Esophagus muscularis mucosa (tissue), 4 donors: Measurements from ENCODE around the gene C6orf62. TPM values are rescaled to one million over a fixed set of nuclear protein-coding genes. Genes with fewer than 3 reads are reported as not detected.
"Not testable (repeated sequence)": the region's sequence is repeated elsewhere in the genome, so short reads cannot be mapped to it uniquely, and the experiment has no call there.

ENCODE experiments used
- DNase-seq: peaks from one replicate; pipeline ENCODE4 v3.0.0-alpha.2; 2017; ENCODE audit errors: extremely low spot score
- H3K27ac ChIP-seq, 4 donors: fragments of 200-600 bp; sonication (generic); replicated peaks in 1 of 4; 1 replicate in 3 of 4; 2 replicates in 1 of 4; pipeline ENCODE4 v1.5.1; 2016 to 2019; ENCODE audit warnings: mild to moderate bottlenecking in 1 of 4
- H3K27me3 ChIP-seq, 4 donors: fragments of 200-600 bp; sonication (generic); one replicate each; pipeline versions ENCODE4 v1.5.1 to v1.6.0; 2016 to 2019
- H3K36me3 ChIP-seq, 4 donors: fragments of 200-600 bp; sonication (generic); one replicate each; pipeline ENCODE4 v1.5.1; 2016 to 2019
- H3K4me1 ChIP-seq, 4 donors: fragments of 200-600 bp; sonication (generic); one replicate each; pipeline ENCODE4 v1.5.1; 2016 to 2019
- H3K4me3 ChIP-seq, 4 donors: fragments of 200-600 bp; sonication (generic); 1 replicate in 2 of 4; 2 replicates in 2 of 4; pipeline ENCODE4 v1.5.1; 2016 to 2019; ENCODE audit warnings: mild to moderate bottlenecking in 4 of 4, moderate library complexity in 1 of 4
- H3K9me3 ChIP-seq, 4 donors: fragments of 200-600 bp; sonication (generic); 1 replicate in 3 of 4; 2 replicates in 1 of 4; pipeline ENCODE4 v1.5.1; 2016 to 2019
- CTCF ChIP-seq, 3 experiments: fragments of 200-600 bp in 2 of 3; fragments of 450-650 bp in 1 of 3; sonication (generic) in 2 of 3; IDR thresholded peaks; one replicate each; pipeline ENCODE4 v1.5.1; 2017 to 2019; ENCODE audit warnings: antibody characterized with exemption in 3 of 3, mild to moderate bottlenecking in 2 of 3, moderate library complexity in 1 of 3
- EP300 ChIP-seq: sonication (generic); formaldehyde crosslinking; IDR thresholded peaks from one replicate; pipeline ENCODE4 v1.6.1; 2017; ENCODE audit warnings: antibody characterized with exemption
- POLR2A ChIP-seq: fragments of 450-650 bp; IDR thresholded peaks from one replicate; pipeline ENCODE4 v1.6.1; 2017; ENCODE audit warnings: antibody characterized with exemption, moderate library complexity, mild to moderate bottlenecking, low read depth
- POLR2AphosphoS5 ChIP-seq, 2 donors: sonication (generic); formaldehyde crosslinking; IDR thresholded peaks; one replicate each; pipeline ENCODE4 v1.6.1; 2017; ENCODE audit warnings: antibody characterized with exemption in 2 of 2
- WGBS: methylation state at CpG from one replicate; pipeline ENCODE4 v1.1.5; 2018; 5-methylcytosine and 5-hydroxymethylcytosine counted together
- intact Hi-C: fragments of 100-400 bp; cut with DNase I; formaldehyde crosslinking; loops from one replicate; pipeline ENCODE4 v1.15.1; 2023
- total RNA-seq, 4 donors: library from RNA; depleted of rRNA; stranded (reverse); fragments of >200 nt; gene quantifications; one replicate each; pipeline versions ENCODE4 v1.1.0 to v1.2.1, GENCODE V29; 2016

The C6orf62 gene
- total RNA-seq, 4 donors from 2014 or later = 30.7 to 50.5 (median 40.9) TPM

DNA sequence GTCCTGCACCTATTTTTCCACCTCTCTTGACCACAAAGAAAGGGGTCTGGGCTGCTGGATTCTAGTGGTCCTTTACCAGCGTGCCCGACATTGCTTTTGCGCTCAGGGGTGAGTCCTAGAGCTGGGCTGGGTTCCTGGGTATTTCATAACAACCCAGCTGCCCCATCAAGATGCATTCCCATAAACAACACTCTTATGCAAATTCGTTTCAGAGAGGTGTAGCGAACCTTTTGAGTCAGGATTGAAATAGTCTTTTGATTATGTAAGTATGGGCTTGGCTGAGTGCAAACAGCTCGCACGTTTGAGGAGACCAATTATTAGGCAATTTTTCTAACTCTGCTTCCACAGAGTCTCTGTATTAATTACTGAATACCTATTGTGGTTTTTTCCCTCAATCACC is 38.4 kb downstream of the C6orf62 start:
- intact Hi-C loops = no loop called here
- Histone ChIP-seq H3K4me1 (no peaks in the 10 kb centered on the region), H3K4me3 (no peak overlapping the region), H3K27ac (no peak overlapping the region), H3K36me3 (no peaks in the 10 kb centered on the region), H3K9me3 (no peaks in the 10 kb centered on the region), H3K27me3 (no peaks in the 10 kb centered on the region)
- WGBS = 82% methylated on average over 7 of the region's 7 CpGs
- no peak for DNase-seq
- TF ChIP-seq CTCF (IDR thresholded peaks at IDR 0.05) (no peak), POLR2A (no peak), EP300 (no peak), POLR2AphosphoS5 (IDR thresholded peaks at IDR 0.05) (no peak)

DNA sequence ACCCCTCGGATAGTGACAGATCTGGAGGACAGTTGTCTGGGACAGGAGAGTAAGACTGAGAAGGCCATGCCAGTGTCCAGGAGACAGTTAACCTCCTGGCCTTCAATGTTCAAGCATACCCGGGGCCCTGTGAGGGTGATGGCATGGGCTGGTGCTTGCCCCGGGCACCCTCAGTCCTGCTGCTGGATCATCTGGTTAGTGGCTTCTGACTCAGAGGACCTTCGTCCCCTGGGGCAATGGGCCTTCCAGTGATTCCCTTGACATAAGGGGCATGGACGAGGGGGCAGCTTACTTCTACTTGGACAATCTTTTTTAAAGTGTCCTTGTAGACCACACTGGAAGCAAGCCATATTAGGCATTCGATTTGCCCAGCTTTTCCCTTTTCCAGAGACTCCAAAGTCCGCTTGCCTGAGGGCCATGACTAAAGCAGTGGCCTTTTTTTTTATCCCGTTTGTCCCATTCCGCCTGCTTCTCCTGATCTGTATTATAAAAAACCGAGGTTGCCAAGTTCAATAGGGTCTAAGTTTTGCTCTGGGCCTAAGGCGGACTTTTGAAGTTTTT is 40.1 kb downstream of the C6orf62 start:
- H3K4me1 ChIP-seq, H3K9me3 ChIP-seq, H3K27ac ChIP-seq, H3K27me3 ChIP-seq, H3K4me3 ChIP-seq, H3K36me3 ChIP-seq, DNase-seq, intact Hi-C loops: not testable (repeated sequence)
- WGBS = 94% methylated on average over 11 of the region's 11 CpGs

DNA sequence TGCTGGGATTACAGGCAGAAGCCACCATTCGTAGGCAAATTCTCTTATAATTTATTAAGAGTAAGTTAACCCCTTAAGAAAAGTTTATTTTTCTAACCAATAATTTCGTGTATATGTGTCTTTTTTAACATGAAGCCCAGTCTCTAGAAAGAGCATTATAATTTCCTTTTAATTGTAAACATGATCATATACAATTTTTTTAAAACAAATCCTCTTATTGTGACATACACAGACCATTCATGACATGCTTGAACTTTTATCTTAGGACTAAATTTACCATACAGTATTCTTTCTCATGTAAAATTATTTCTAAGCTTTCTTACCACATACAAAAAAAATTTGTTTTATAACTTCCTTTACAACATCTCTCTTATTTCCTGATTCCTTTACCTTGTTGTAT is 45.3 kb downstream of the C6orf62 start:
- no peaks in the 10 kb centered on the region for H3K36me3 ChIP-seq
- peaks cover 0 to 2% (median under 1%) of the 10 kb centered on the region in 4 donors for H3K4me1 ChIP-seq
- no peaks in the 10 kb centered on the region for H3K27me3 ChIP-seq
- H3K9me3 ChIP-seq = no peaks in the 10 kb centered on the region
- TF ChIP-seq EP300 (no peak), POLR2A (no peak), CTCF (IDR thresholded peaks at IDR 0.05) (no peak), POLR2AphosphoS5 (IDR thresholded peaks at IDR 0.05) (no peak)
- intact Hi-C loops = no loop called here
- H3K4me3 ChIP-seq = no peak overlapping the region
- H3K27ac ChIP-seq = no peak overlapping the region
- no peak for DNase-seq
- WGBS = 76% methylated on average over 2 of the region's 2 CpGs

DNA sequence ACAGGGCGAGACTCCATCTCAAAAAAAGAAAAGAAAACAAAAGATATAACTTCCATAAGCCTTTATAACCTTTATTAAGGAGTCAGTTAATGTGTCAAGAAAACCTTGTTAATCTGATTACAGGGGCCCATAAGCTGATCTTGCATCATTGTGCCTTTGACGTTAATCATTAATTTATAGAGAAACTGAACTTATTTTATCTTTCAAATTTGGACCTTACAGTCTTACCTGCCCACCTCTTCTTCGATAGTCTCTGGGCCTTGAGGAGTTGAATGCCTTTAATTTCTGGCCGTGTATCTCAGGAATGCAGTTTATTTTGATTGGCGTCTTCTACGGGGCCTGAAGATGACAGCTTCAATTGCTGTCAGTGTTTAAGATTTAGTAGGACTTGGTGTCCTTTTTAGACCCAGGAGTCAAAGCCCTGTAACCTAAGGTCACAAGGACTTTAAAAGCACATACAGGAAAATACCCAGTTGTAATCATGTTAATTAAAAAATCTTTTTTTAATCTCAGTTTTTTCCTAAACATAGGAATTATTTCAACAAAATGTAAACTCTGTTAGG is 46.3 kb downstream of the C6orf62 start:
- H3K27me3 ChIP-seq = no peaks in the 10 kb centered on the region
- H3K36me3 ChIP-seq = no peaks in the 10 kb centered on the region
- H3K4me3 ChIP-seq = no peak overlapping the region
- H3K4me1 ChIP-seq = peaks cover 8 to 12% (median 10%) of the 10 kb centered on the region in 4 donors
- DNase-seq = no peak
- H3K27ac ChIP-seq = no peak overlapping the region
- H3K9me3 ChIP-seq = no peaks in the 10 kb centered on the region
- intact Hi-C loops = no loop called here
- 84% methylated on average over 6 of the region's 6 CpGs for WGBS
- TF ChIP-seq EP300 (no peak), CTCF (IDR thresholded peaks at IDR 0.05) (no peak), POLR2A (no peak), POLR2AphosphoS5 (IDR thresholded peaks at IDR 0.05) (no peak)

- H3K27me3 ChIP-seq, H3K9me3 ChIP-seq, H3K4me3 ChIP-seq, H3K27ac ChIP-seq, intact Hi-C loops, DNase-seq, H3K36me3 ChIP-seq: not testable (repeated sequence)
- 90% methylated on average over 4 of the region's 4 CpGs for WGBS
- H3K4me1 ChIP-seq = peaks cover 12 to 16% (median 13%) of the 10 kb centered on the region in 4 donors
Measured at GRCh38 chr6:24671077-24671476, 47.9 kb downstream of the C6orf62 start.

GRCh38 chr6:24670492-24670891 is 48.5 kb downstream of the C6orf62 start:
- H3K4me3 ChIP-seq, H3K9me3 ChIP-seq, intact Hi-C loops, H3K36me3 ChIP-seq, H3K27me3 ChIP-seq, DNase-seq, H3K27ac ChIP-seq: not testable (repeated sequence)
- peaks cover 18 to 22% (median 19%) of the 10 kb centered on the region in 4 donors for H3K4me1 ChIP-seq
